A673 (cell line): ENCODE results near the gene RPP38. TPM values are rescaled to one million over a fixed set of nuclear protein-coding genes. Genes with fewer than 3 reads are reported as not detected.

Source experiments
- Bru-seq: library from RNA; stranded (reverse); fragments of 400-500 nt; gene quantifications from one replicate; lab custom pipeline; 2021; lab: Mats Ljungman, UMichigan
- BruChase-seq, 2 experiments: library from RNA; stranded (reverse); fragments of 400-500 nt; gene quantifications; one replicate each; lab custom pipeline; 2021; lab: Mats Ljungman, UMichigan
- BruUV-seq: library from RNA; stranded (reverse); fragments of 400-500 nt; replicated peaks from 2 replicates; lab custom pipeline; 2021; lab: Mats Ljungman, UMichigan
- CTCF ChIA-PET: fragments of 300-600 bp; sonication (Branson Sonifier 250); formaldehyde crosslinking; loops from one replicate; lab custom pipeline; 2022; ENCODE audit warnings: antibody characterized with exemption; lab: Charles Lee
- POLR2A ChIA-PET: fragments of 300-600 bp; sonication (Branson Sonifier 250); formaldehyde crosslinking; loops from one replicate; lab custom pipeline; 2022; ENCODE audit warnings: antibody characterized with exemption; ENCODE audit not compliant: low non-redundant PET; lab: Charles Lee
- DNase-seq: peaks from one replicate; pipeline ENCODE4 v3.0.0-alpha.2; 2015; ENCODE audit warnings: low spot score
- H3K27ac ChIP-seq: fragments of 200-600 bp; sonication (generic); 2 replicates; pipeline ENCODE4 v1.5.1; 2016; ENCODE audit warnings: mixed run types, low read depth, mild to moderate bottlenecking, mixed read lengths, antibody characterized with exemption, low read length; ENCODE audit not compliant: poor library complexity, severe bottlenecking
- H3K27me3 ChIP-seq: fragments of 200-600 bp; sonication (generic); replicated peaks from 2 replicates; pipeline ENCODE4 v1.6.1; 2017; ENCODE audit warnings: mixed run types, low read depth, mild to moderate bottlenecking, mixed read lengths, antibody characterized with exemption, low read length; ENCODE audit not compliant: insufficient read depth, poor library complexity
- H3K36me3 ChIP-seq: fragments of 200-600 bp; sonication (generic); 2 replicates; pipeline ENCODE4 v1.6.1; 2016; ENCODE audit warnings: mixed run types, mild to moderate bottlenecking, mixed read lengths, antibody characterized with exemption, low read length; ENCODE audit not compliant: insufficient read depth, poor library complexity, severe bottlenecking
- H3K4me1 ChIP-seq: fragments of 200-600 bp; sonication (generic); 2 replicates; pipeline ENCODE4 v1.6.1; 2017; ENCODE audit warnings: mixed run types, mild to moderate bottlenecking, mixed read lengths, antibody characterized with exemption, low read length; ENCODE audit not compliant: insufficient read depth, poor library complexity, severe bottlenecking
- H3K4me3 ChIP-seq: fragments of 200-600 bp; sonication (generic); 2 replicates; pipeline ENCODE4 v1.5.1; 2016; ENCODE audit warnings: low read depth, mixed run types, mild to moderate bottlenecking, mixed read lengths, low read length; ENCODE audit not compliant: poor library complexity, severe bottlenecking
- H3K9me3 ChIP-seq: fragments of 200-600 bp; sonication (generic); 2 replicates; pipeline ENCODE4 v1.6.1; 2016; ENCODE audit warnings: mixed run types, low read depth, mild to moderate bottlenecking, mixed read lengths, antibody characterized with exemption, low read length; ENCODE audit not compliant: poor library complexity, severe bottlenecking
- CTCF ChIP-seq: fragments of 300-800, 200-600 bp; sonication (generic); conservative IDR thresholded peaks from 2 replicates; pipeline ENCODE4 v1.5.1; 2017; ENCODE audit warnings: low read depth, mild to moderate bottlenecking, antibody characterized with exemption, low read length, moderate library complexity, mixed read lengths
- EZH2 ChIP-seq: fragments of 200-600 bp; sonication (generic); IDR thresholded peaks from 2 replicates; pipeline ENCODE4 v1.6.1; 2017; ENCODE audit warnings: borderline replicate concordance, low read depth, mild to moderate bottlenecking, mixed read lengths, antibody characterized with exemption, low read length; ENCODE audit not compliant: poor library complexity, severe bottlenecking
- intact Hi-C: fragments of 100-400 bp; cut with micrococcal nuclease; formaldehyde crosslinking; loops from one replicate; pipeline ENCODE4 v1.10.0; 2022; ENCODE audit not compliant: unreplicated experiment
- long read RNA-seq: library from polyadenylated mRNA; stranded (forward); transcript quantifications from one replicate; pipeline ENCODE4 v2.0.0, GENCODE V29; 2022
- total RNA-seq: library from RNA; stranded (reverse); gene quantifications from 2 replicates; pipeline ENCODE4 v1.2.3, GENCODE V29; 2021

Gene RPP38
- total RNA-seq (20.9 and 23.8 TPM in 2 replicates), Bru-seq, nascent RNA (percentile 74 among the genes with signal in this experiment), BruChase-seq, experiment 1, labeled RNA remaining after a 2-hour chase (percentile 64 among the genes with signal in this experiment), BruChase-seq, experiment 2, labeled RNA remaining after a 6-hour chase (percentile 54 among the genes with signal in this experiment)
- long read RNA-seq, transcript RPP38-204 (3 exons, 1,296 nt): minor isoform, 10 of 62 reads
- long read RNA-seq, transcript RPP38-207 (2 exons, 1,537 nt): minor isoform, 15 of 62 reads
- long read RNA-seq, transcript RPP38-203 (2 exons, 1,030 nt): minor isoform, 7 of 62 reads
- long read RNA-seq, transcript RPP38-201 (3 exons, 1,457 nt): major isoform, 16 of 62 reads
- long read RNA-seq, partial matches to known transcripts: 1 of 62 reads
- long read RNA-seq, other reads (novel, unspliced or antisense): 13 of 62 reads

GRCh38 chr10:15097011-15097812, at the start of gene RPP38:
Gene RPP38, plus strand, starts transcription at chr10:15097355. Its CDS starts 5,960 bp downstream, at chr10:15103315.
- no peaks in the 10 kb centered on the region for H3K27me3 ChIP-seq
- TF ChIP-seq CTCF: no peak
- no peak for TF ChIP-seq EZH2
- H3K27ac ChIP-seq: peak within 1 kb of the TSS; percentile 87
- CTCF ChIA-PET: no interaction called here
- H3K4me3 ChIP-seq: peak within 1 kb of the TSS; percentile 86
- H3K36me3 ChIP-seq: peaks cover 4% of the 10 kb centered on the region
- peak; percentile 95 for DNase-seq
- no peaks in the 10 kb centered on the region for H3K9me3 ChIP-seq
- POLR2A ChIA-PET: no interaction called here
- peaks cover 4% of the 10 kb centered on the region for H3K4me1 ChIP-seq
- no TSS peak for BruUV-seq
- intact Hi-C loops: no loop called here

- ChIA-PET CTCF (no interaction called here), POLR2A (no interaction called here)
- H3K27ac ChIP-seq: no peak overlapping the region
- no peaks in the 10 kb centered on the region for H3K27me3 ChIP-seq
- BruUV-seq: no TSS peak
- no peak overlapping the region for H3K4me3 ChIP-seq
- DNase-seq: no peak
- intact Hi-C loops: no loop called here
- H3K9me3 ChIP-seq: no peaks in the 10 kb centered on the region
- no peaks in the 10 kb centered on the region for H3K36me3 ChIP-seq
- H3K4me1 ChIP-seq: no peaks in the 10 kb centered on the region
- TF ChIP-seq EZH2 (no peak), CTCF (no peak)
Observed at GRCh38 chr10:15049533-15049932, 47.6 kb upstream of the RPP38 start.

- Histone ChIP-seq H3K36me3 (no peaks in the 10 kb centered on the region), H3K27me3 (peaks cover 10% of the 10 kb centered on the region), H3K27ac (no peak overlapping the region), H3K4me3 (no peak overlapping the region), H3K9me3 (no peaks in the 10 kb centered on the region), H3K4me1 (no peaks in the 10 kb centered on the region)
- BruUV-seq: no TSS peak
- no peak for TF ChIP-seq EZH2
- TF ChIP-seq CTCF: no peak
- ChIA-PET CTCF (no interaction called here), POLR2A (no interaction called here)
- DNase-seq: no peak
- intact Hi-C loops: no loop called here
Observed at GRCh38 chr10:15052121-15052520, 45.0 kb upstream of the RPP38 start.
